Measurements from ENCODE around the gene NRM.

NRM gene

GRCh38 chr6:30707281-30707850 lies 16.6 kb upstream of the NRM start:
- no peak for FAIRE-seq
- no peak for TF ChIP-seq CTCF (IDR thresholded peaks at IDR 0.05; ENCODE audit: insufficient read depth, missing control alignments)
- no peak for DNase-seq (ENCODE audit: insufficient read length, low spot score)

- no peak for TF ChIP-seq CTCF (IDR thresholded peaks at IDR 0.05; ENCODE audit: insufficient read depth, missing control alignments)
- DNase-seq (ENCODE audit: insufficient read length, low spot score) (no peak), FAIRE-seq (no peak)
Observed at GRCh38 chr6:30705620-30706019, 14.8 kb upstream of the NRM start.

DNA sequence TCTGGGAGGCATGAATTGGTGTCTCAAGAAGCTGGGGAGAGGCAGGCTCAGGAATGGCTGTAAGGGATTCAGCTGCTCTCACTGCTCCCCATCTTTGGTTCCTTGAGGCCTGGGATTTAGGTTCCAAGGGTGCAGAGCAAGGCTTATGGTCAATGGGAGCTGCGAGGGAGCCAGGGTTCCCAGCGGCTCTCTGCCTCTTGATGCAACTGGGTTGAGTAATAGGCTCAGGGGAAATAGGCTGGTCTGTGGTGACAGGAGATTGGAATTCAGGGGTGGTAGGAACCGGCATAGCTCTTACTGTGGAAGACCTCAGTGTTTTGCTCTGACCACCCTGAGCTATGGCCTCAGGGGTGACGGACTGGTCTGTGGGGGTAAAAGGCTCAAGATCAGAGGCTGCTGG lies 13.0 kb upstream of the NRM start:
- FAIRE-seq (no peak), DNase-seq (ENCODE audit: insufficient read length, low spot score) (no peak)
- no peak for TF ChIP-seq CTCF (IDR thresholded peaks at IDR 0.05; ENCODE audit: insufficient read depth, missing control alignments)

DNA sequence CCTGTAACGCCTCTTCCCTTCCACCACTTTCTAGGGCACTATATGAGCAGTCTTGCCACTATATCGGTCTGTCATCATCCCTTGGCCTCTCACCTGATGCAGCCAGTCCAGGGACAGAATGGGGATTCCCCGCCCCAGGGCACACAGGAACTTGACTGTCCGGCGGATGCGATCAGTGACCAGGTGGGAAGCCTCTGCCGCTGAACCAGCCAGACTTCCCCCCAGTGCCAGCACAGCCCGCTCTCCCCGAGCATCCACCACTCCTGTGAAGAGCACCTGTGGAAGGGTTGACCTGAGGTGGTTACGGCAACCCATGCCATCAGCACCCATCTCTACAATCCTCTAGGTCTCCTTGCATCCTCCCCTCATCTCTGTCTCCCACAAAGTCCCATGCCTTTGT lies 12.2 kb upstream of the NRM start:
- TF ChIP-seq CTCF (IDR thresholded peaks at IDR 0.05; ENCODE audit: insufficient read depth, missing control alignments) = no peak
- DNase-seq (ENCODE audit: insufficient read length, low spot score) (no peak), FAIRE-seq (no peak)

GRCh38 chr6:30700340-30700739 lies 9.6 kb upstream of the NRM start:
- no peak for DNase-seq (ENCODE audit: insufficient read length, low spot score)
- no peak for TF ChIP-seq CTCF (IDR thresholded peaks at IDR 0.05; ENCODE audit: insufficient read depth, missing control alignments)
- no peak for FAIRE-seq

DNA sequence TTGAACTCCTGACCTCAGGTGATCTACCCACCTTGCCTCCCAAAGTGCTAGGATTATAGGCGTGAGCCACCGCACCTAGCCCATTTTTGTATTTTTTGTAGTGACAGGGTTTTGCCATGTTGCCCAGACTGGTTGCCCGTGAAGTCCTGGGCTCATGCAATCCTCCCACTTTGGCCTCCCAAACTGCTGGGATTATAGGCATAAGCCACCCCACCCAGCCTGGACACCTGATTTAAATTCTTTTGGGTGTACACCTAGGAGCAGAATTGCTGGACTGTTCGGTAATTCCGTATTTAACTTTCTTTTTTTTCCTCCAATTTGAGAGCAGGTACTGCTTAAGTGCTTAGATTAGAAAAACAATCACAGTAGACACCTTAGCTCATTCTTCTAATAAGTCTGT lies 5.6 kb upstream of the NRM start:
- DNase-seq (ENCODE audit: insufficient read length, low spot score) = no peak
- FAIRE-seq = no peak
- no peak for TF ChIP-seq CTCF (IDR thresholded peaks at IDR 0.05; ENCODE audit: insufficient read depth, missing control alignments)

DNA sequence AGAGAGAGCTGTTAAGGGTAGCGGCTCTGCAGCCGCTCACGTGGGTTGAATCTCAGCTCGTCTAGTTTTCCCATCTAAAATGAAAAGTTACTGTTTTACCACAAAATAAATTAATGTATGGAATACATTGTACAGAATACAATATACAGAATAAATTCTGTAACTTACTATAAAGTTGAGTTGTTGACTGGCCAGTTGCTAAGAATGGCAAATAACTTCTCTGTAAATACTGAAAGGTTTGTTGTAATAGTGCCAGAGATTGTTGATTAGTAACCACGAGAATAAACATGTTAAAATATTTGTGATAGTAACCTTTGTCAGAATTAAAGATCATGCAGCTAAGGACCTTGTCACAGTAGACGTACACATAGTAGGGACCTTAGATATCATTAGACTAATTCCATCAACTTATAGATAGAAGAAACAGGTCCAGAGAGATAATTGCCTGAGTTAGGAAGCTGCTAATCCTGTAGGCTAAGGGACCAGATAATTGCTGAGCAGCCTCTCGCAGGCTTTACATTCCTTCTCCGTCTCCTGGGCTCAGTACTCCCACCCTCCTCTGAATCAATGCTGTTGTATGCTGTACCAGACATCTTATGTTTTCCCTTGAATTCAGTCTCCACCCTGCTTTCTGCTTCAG lies 544 bp upstream of the NRM start:
- DNase-seq (ENCODE audit: insufficient read length, low spot score) (no peak), FAIRE-seq (no peak)
- TF ChIP-seq CTCF (IDR thresholded peaks at IDR 0.05; ENCODE audit: insufficient read depth, missing control alignments) = no peak
